ENCODE results near the gene POLR1A.

The POLR1A gene

DNA sequence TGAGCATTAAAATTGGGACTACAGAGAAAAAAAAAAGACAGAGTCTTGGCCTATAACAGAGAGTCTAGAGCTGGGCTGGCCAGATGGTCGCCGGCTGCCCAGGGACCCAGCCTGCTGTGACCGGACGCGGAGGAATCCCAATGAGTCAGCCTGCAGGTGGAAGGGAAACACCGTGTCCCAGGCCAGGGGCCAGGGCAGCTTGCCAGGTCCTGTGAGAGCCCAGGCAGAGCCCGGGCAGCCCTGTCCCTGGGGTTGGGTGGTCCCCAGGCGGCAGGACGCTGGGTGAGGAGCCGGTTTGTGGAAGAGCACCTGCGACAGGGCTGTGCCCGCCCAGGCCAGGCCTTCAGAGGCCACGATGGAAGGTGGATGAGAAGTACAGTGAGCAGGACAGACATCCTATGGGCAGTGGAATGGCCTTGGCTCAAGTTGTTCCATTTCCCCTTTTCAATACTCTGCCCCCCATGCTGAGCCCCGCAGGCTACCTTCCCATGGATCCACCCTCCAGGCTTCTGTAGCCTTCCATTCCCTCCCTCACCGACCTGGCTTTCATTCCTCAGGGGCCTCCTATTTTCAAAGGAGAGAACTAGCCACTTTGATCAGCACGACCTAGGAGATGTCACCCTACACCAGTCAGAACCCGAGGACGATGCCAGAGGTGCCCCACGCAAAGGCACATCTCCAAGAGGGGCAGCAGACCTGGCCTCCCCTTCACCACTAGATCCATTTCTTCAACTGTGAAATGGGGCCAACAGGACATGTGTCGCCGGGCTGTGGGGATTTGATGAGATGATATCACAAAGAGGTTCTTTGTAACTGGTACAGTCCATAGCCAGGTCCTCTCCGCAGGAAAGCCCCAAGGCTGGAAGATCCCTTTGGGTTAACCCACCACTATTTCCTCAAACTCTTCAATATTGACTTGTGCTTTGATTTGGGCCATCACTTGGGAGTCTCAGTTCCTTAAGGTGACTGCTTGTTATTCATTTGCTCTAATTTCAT, 87.5 kb downstream of the POLR1A start:
- DNase-seq (ENCODE audit: low read depth): no peak

GRCh38 chr2:86016581-86016980, 89.1 kb downstream of the POLR1A start:
- TF ChIP-seq, protein P1, sequence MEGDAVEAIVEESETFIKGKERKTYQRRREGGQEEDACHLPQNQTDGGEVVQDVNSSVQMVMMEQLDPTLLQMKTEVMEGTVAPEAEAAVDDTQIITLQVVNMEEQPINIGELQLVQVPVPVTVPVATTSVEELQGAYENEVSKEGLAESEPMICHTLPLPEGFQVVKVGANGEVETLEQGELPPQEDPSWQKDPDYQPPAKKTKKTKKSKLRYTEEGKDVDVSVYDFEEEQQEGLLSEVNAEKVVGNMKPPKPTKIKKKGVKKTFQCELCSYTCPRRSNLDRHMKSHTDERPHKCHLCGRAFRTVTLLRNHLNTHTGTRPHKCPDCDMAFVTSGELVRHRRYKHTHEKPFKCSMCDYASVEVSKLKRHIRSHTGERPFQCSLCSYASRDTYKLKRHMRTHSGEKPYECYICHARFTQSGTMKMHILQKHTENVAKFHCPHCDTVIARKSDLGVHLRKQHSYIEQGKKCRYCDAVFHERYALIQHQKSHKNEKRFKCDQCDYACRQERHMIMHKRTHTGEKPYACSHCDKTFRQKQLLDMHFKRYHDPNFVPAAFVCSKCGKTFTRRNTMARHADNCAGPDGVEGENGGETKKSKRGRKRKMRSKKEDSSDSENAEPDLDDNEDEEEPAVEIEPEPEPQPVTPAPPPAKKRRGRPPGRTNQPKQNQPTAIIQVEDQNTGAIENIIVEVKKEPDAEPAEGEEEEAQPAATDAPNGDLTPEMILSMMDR (IDR thresholded peaks at IDR 0.05; ENCODE audit: control insufficient read depth, extremely low read depth, insufficient read depth): no peak
- no peak overlapping the region for H3K4me3 ChIP-seq (ENCODE audit: low read depth, low read length)
- no peak for DNase-seq (ENCODE audit: low read depth)

More for the DNA sequence above, 87.5 kb downstream of the POLR1A start:
- no peak overlapping the region for H3K4me3 ChIP-seq (ENCODE audit: low read depth, low read length)
- TF ChIP-seq, protein P1 (IDR thresholded peaks at IDR 0.05; ENCODE audit: control insufficient read depth, extremely low read depth, insufficient read depth): no peak

GRCh38 chr2:86015699-86016098, 90.0 kb downstream of the POLR1A start:
- TF ChIP-seq, protein P1 (IDR thresholded peaks at IDR 0.05; ENCODE audit: control insufficient read depth, extremely low read depth, insufficient read depth): no peak
- no peak overlapping the region for H3K4me3 ChIP-seq (ENCODE audit: low read depth, low read length)
- no peak for DNase-seq (ENCODE audit: low read depth)

GRCh38 chr2:86015006-86015405, 90.7 kb downstream of the POLR1A start:
- H3K4me3 ChIP-seq (ENCODE audit: low read depth, low read length): no peak overlapping the region
- no peak for DNase-seq (ENCODE audit: low read depth)
- TF ChIP-seq, protein P1 (IDR thresholded peaks at IDR 0.05; ENCODE audit: control insufficient read depth, extremely low read depth, insufficient read depth): no peak

DNA sequence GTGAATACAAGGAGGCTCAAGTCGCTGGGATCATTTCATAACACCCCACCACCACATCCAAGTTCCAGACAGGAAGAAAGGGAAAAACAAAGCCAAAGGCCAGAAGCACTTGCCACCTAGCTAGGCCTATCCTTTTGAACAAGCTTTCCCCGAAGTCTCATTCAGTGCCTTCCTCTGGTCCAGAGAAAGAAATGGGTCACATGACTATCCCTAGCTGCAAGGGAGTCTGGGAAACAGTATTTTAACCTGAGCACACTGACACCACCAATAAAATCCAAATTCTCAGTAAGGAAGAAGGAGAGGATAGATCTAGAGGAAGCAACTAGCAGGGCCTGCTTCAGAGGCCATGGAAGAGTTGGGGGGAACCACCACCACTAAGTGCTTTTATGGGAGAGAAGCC, 91.2 kb downstream of the POLR1A start:
- H3K4me3 ChIP-seq (ENCODE audit: low read depth, low read length): no peak overlapping the region
- no peak for DNase-seq (ENCODE audit: low read depth)
- TF ChIP-seq, protein P1 (IDR thresholded peaks at IDR 0.05; ENCODE audit: control insufficient read depth, extremely low read depth, insufficient read depth): no peak

DNA sequence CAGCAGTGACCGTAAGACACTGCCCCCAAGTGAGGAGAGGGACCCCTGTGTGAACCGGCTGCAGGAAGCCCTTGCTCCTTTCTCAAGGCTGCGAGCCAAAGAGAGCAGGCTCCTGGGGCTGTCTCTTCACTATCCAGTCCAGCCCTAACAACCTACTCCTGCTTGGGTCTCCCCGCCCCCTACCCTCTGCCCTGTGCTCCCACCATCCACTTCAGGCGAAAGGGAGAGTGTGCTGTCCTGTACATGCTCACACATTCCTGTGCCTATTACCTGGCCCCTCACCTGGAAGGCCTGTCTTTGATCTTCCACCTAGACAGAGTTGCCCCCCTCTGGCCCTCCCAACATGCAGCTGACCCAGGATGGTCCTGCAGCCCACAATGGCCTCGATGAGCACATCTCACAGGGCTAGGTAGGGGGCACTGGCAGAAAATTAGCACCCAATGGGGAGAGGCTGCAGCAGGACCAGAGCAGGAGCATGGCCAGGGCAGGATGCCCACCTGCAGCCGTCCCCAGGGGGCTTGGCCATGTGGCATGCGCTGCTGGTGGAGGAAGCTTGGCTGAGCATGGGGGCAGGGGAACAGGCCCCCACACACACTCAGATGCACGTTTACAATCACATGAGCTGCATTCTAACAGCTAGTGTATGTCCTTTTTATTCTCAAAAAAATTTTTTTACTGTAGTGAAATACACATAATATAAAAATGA, 93.5 kb downstream of the POLR1A start:
- TF ChIP-seq, protein P1 (IDR thresholded peaks at IDR 0.05; ENCODE audit: control insufficient read depth, extremely low read depth, insufficient read depth): no peak
- no peak for DNase-seq (ENCODE audit: low read depth)
- no peak overlapping the region for H3K4me3 ChIP-seq (ENCODE audit: low read depth, low read length)
